ENCODE measurements around the gene DEGS2.
A peak's percentile ranks its signal among the peaks of the same experiment; 100 is the strongest.
"Not testable (repeated sequence)": the region's sequence is repeated elsewhere in the genome, so short reads cannot be mapped to it uniquely, and the experiment has no call there.

DEGS2 gene

DNA sequence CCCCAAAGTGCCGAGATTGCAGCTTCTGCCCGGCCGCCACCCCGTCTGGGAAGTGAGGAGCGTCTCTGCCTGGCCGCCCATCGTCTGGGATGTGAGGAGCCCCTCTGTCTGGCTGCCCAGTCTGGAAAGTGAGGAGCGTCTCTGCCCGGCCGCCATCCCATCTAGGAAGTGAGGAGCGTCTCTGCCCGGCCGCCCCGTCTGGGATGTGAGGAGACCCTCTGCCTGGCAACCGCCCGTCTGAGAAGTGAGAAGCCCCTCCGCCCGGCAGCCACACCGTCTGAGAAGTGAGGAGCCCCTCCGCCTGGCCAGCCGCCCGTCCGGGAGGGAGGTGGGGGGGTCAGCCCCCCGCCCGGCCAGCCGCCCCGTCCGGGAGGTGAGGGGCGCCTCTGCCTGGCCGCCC, 21.2 kb upstream of the DEGS2 start:
- DNase-seq, result not testable (repeated sequence)

DNA sequence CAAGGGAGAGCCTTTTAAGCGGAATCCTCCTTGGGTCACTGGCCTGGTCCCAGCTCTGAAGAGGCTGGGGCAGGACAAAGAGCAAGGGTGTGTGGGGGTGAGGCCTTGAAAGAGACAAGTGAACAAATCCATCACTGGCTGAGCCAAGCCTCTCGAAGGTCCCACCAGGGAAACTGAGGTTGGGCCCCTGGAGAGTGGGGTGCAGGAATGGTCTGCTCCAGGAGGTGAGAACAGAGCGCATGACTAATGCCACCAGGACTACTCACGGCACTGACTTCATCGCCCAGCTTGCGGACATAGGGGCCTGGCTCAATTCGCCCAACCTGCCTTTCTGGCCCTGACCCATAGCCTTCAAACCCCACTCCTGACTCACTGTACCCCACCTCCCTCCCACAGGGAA, 19.2 kb upstream of the DEGS2 start:
- DNase-seq, result no peak

DNA sequence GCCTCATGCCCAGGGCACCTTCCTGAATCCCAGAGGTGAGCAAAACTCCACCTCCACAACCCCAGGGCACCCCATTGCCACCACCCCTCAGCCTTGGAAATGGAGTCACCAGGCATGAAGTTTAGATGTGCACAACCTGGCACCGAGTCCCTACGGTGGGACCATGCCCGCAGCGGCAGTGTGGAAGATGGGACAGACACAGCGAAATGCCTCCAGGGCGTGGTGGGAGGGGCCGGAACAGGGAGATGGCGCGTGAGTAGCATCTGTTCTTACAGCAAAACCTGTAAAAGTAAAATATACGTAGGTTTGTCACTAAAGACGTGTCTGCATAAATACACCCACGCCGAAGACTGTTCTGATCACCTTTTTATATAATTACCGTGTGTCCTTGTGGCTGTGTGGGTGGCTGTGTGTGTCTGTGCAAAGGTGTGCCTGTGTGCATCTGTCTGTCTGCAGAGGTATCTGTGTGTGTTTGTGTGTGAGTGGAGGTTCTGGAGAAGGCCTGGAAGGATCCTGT, 17.4 kb upstream of the DEGS2 start:
- DNase-seq, result no peak

DNA sequence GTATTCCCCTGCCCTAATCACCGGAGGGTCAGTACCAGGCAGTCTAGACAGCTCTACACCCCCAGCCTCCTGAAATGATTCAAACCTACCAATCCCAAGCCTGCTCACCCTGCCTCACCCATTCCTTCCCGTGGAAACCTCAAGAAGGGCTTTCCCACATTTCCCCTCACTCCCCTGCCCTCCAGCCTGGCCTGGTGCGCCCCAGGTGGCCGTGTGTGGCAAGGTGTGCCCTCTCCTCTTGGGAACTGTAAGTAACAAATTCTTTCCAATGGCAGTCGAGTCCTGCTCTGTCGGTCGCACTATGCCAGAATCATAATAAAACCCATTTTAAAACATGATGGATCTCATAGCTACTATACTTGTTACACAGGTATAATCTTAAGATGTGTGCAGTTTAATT, 13.9 kb upstream of the DEGS2 start:
- no peak for DNase-seq

DNA sequence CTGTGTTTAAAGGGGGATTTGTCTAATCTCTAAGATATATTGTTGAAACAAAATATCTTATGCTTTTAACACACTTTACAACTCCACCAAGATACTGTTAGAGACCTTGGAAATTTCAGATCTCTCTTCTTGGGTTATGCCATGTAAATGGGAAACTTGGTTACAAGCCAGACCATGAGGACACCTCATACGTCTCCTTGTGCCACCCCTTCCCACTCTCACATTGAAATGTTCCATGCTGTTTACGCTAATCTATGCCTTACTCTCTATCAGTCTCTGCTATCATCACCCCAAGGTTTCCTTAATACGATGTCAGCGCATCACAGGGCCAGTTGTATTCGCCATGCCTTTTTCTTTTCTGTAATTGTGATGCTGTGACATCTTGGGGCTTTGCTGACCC, 13.4 kb upstream of the DEGS2 start:
- no peak for DNase-seq

DNA sequence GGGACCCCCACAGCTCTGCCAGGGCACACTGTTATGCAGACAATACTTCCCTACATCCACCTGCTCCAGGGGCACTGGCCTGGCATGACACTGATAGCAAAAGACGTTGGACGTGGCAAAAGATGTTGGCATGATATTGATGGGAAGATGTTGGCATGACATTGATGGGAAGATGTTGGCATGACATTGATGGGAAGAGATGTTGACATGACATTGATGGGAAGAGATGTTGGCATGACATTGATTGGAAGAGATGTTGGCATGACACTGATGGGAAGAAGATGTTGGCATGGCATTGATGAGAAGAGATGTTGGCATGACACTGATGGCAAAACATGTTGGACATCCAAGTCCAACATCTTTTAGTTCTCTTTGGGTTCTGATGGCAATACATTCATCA, 11.4 kb upstream of the DEGS2 start:
- DNase-seq, result no peak

DNA sequence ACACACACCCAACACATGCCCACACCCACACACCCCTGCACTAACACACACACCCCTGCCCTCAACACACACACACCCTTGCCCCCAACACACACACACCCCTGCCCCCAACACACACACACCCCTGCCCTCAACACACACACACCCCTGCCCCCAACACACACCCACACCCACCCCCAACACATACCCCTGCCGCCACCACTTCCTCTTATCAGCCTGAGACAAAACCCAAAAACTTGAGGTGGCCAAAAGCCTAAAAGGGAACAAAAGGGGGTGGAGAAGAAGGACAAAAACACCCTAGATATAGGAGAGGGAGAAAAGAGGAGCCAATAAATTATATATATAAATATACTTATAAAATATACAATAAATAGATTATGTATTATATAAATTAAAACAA, 9.1 kb upstream of the DEGS2 start:
- no peak for DNase-seq

DNA sequence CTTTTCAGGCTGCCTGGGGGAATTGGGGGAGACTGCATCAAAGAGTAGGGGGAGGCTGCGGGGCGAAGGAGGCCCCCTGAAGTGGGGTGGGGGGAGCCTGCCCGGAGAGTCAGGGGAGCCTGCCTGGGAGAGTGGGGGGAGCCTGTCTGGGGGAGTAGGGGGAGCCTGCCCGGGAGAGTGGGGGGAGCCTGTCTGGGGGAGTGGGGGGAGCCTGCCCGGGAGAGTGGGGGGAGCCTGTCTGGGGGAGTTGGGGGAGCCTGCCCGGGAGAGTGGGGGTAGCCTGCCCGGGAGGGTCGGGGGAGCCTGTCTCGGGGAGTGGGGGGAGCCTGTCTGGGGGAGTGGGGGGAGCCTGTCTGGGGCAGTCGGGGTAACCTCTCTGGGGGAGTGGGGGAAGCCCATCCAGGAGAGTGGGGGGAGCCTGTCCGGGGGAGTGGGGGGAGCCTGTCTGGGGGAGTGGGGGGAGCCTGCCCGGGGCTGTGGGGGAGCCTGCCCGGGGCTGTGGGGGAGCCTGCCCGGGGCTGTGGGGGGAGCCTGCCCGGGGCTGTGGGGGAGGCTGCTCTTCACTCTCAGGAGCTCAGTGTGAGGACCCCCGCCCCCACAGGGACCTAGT, 6.5 kb upstream of the DEGS2 start:
- no peak for DNase-seq

DNA sequence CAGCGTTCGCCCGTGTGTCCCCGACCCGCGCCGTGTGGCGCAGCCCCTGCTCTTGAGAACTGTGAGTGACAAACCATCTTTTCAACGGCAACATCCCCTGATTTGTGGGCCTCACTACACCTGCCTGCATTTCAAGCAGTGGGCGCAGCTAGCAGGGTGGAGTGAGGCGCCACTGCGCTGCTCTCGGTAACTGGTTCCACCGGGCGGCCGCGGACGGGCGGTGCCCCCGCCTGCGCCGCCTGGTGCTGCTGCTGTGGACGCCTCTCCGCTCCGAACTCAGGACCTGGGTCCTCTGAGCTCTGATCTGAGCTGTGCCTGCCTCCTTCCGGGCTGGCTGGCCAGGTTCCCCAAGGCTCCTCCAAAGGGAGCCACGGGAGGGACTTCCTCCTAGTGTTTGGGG, 5.9 kb upstream of the DEGS2 start:
- no peak for DNase-seq

DNA sequence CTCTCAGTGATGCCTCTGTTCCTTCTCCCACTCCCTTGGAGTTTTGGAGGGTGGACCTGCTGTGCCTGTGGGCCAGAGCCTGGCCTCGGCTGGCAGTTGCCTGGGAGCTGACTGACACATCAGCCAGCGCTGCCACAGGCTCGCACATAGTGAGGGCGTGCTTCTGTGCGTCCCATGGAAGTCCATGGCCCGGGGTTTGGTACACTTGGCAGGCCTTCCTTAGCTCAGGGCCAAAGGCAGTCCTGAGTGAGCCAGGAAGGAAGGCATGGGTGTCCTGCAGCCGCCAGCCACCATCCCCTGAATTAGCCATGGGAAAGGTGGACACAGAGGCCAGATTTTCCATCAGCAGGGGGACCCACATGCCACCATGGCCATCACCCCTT, 1.1 kb upstream of the DEGS2 start:
- no peak for DNase-seq

DNA sequence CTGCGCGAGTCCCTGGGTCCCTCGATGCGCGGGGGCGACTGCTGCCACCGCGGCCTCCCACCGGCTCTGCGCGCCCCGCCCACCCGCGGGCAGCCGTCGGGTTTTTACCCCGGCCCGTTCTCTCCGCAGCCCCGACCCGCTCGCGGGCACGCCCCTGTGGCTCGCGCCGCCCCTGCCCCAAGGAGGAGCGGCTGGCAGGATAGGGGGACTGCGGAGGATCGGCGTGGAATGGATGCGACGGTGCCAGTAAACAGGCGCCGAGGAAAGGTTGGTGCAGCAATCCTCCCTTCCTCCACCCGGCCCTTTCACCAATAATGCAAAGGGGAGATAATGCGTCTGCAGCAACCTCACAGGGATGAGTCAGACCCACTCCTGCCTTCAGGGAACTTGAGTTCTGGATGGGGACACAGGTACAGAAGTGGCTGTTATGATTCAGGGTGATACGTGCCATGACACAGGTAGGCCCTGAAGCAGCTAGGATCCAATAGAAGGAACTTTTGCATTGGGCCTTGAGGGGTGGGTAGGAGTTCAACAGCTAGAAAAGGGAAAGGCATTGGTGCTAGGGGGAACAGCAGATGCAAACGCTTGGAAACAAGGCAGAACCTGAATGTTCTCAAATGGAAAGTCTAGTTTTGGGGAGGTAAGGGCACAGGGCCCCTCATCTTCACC, 554 bp upstream of the DEGS2 start:
- no peak for DNase-seq

DNA sequence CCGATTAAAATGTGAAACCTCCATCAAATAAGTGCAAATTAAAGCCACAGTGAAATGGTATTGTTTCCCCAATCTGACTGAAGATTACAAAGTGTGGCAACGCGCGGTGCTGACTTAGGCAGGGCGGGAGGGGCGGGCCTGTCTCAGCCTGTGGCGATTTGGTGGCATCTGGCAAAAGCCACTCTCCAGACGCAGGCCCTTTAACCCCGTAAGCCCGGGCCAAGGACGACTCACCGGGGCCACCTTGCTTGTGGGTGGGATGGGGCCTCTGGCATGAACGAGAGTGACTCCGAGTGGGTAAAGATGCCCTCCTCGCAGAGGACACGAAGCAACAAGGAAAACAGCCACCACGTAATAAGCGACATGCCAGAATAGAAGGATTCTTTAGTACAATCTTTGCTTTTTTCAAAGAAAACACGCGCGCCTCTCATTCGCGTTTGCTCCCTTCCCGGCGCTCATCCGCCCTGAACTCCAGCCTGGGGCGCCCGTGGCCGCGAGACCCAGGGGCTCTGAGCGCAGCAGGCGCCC, 815 bp downstream of the DEGS2 start:
- no peak for DNase-seq

DNA sequence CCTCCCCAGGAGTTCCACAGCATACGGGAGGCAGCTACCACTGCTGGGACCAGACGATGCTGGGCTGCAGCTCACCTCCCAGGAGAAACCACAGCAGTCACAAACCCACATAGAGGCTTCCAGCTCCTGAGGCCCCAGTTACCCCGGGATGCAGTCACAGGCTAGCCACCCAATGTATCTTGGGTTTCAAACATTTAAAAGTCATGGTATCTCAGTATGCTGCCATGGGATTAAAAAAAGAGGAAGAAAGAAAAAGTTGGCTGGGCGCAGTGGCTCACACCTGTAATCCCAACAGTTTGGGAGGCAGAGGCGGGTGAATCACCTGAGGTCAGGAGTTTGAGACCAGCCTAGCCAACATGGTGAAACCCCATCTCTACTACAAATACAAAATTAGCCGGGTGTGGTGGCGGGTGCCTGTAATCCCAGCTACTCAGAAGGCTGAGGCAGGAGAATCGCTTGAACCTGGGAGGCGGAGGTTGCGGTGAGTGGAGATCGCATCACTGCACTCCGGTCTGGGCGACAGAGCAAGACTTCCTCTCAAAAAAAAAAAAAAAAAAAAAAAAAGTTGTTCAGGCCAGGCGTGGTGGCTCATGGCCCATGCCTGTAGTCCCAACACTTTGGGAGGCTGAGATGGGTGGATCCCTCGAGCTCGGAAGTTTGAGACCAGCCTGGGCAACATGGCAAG, 1.8 kb downstream of the DEGS2 start:
- not testable (repeated sequence) for DNase-seq

DNA sequence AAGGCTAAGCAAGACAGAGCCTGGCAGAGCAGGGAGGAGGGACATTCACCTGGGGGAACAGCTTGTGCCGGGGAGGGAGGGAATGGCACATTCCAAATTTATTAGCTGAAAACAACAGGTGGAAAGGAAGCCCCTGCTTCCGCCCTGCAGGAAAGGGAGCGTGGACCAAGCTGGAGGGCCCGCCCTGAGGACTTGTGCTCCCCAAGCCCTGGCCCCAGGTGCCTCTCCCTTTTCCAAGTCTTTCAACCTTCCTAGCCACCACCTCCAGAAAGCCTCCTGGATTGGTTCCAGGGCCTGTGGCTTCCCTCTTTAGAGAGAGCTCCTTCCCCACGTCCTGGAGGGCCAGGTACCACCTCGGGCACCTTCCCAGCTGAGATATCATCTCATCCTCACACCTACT, 2.7 kb downstream of the DEGS2 start:
- no peak for DNase-seq

DNA sequence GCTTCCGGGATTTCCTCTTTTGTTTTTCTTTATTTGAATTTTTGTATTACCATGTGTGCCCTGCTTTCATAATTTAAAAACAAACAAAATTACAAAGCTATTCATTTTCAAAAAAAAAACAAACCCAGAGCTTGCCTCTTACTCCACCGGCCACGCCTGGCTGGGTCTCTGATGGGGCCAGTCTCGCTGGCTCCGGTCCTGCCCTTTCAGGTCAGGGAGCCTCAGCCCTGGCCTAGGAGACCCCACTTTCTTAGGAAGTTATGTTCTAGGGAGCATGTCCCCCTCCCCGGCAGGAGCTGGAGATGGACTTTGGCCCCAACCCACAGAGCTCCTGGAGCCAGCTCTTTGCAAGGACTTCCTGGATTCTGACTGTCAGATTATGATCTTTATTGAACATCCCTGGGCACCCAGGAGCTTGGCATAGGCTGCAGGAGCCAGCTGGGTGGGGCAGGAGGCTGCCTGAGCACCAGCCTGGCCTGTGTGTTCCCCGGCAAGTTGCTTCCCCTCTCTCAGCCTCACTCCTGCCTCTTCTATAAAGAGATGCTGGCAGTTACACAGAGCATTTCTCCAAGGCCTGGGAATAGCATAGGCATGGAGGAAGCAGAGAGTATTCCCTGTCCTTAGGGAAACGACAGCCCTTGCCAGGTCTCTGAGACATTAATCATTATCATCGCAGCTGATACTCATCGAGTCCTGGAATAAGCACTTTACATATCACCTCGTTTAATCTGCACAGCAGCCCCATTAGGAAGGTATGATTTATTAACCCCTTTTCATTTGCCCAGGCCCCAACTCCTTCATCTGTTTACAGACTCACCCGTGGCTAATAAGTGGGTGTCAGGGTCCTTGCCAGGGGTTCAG, 3.5 kb downstream of the DEGS2 start:
- DNase-seq, result no peak

DNA sequence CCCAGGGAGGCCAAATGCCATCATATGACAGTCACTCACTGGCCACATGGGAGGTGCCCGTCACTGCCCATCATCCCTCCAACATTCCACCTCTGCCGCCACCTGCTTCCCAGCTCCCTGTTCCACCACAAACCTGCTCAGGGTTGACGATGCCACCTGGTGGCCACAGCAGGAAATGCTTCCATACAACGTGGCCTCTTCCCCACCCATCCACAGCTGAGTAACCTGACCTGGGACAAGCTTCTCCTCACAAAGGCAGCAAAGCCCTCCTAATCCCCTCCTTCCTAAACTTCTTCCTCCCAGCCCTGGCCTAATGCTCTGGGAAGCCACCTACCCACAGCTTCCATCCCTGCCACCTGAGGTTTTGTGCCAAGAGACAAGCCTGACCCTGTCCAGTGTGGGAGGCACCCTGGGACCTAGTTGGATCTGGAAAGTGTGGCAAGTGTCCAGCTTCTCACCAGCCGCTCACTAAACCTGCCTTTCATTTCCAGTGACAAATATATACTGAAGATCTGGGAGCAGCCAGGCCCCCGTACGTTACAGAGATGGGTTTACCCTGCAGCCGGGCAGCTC, 4.3 kb downstream of the DEGS2 start:
- DNase-seq, result no peak

DNA sequence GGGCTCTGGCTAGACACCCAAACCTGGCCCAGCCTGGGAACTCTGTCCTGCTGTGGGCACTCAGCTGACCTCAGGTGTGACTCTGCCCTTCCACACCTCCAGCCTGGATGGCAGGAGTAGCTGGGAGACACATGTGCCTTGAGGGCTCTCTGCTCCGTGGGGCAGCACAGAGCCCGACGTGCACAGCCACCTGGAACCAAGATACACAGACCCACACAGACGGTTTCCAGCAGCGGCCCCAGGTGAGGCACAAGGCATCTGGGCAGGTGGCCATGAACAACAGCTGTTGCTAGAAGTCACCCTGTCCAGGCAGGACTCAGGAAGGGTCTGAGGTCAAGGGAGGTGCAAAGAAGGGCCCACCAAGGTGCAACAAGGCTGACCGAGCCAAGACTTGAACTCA, 5.9 kb downstream of the DEGS2 start:
- no peak for DNase-seq

DNA sequence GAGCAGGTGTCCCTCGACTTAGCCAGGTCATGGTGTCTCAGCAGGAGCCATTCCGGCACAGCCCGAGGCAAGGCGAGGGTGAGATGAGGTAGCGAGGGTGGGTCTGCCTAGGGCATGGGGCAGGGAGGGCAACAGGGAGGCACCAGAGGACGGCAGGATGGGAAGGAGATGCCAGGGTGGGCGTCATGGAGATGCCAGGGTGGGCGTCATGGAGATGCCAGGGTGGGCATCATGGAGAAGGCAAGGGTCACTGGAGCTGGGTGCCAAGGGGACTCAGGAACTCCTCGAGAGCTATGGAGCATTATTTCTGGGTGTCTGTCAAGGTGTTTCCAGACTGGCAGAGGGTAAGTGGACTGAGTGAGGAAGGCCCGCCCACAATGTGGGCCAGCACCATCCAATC, 7.4 kb downstream of the DEGS2 start:
- DNase-seq, result no peak

DNA sequence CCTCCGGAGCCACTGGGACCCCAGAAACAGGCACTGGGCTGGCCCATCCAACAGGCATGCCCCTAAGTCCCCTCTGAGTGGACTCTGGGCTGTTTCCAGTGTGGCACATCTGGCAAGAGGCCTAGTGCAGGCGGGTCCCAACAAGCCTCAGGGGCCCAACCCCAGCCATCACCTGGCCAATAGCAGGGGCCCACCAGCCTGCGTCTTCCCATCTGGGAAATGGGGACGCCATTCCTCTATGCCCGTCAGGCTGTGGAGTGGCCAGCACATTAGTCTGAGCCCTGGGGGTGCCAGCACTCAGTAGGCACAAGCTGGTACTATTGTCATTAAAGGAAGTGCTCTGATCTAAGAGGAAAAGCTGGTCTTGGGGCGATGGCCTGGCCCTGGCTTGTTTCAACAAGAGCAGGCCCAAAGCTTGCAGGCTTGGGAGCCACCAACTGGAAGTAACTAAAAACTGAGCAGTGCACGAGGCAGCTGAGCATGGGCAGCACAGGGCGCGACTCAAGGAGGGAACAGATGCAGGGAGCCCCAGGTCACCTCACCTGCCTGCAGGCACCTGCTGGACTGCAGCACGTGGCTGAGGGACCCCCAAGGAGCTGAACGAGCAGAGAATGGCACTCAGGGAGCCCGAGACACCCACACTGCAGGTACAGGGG, 8.4 kb downstream of the DEGS2 start:
- peak in 1 of 51 donors; percentile 30 for DNase-seq

DNA sequence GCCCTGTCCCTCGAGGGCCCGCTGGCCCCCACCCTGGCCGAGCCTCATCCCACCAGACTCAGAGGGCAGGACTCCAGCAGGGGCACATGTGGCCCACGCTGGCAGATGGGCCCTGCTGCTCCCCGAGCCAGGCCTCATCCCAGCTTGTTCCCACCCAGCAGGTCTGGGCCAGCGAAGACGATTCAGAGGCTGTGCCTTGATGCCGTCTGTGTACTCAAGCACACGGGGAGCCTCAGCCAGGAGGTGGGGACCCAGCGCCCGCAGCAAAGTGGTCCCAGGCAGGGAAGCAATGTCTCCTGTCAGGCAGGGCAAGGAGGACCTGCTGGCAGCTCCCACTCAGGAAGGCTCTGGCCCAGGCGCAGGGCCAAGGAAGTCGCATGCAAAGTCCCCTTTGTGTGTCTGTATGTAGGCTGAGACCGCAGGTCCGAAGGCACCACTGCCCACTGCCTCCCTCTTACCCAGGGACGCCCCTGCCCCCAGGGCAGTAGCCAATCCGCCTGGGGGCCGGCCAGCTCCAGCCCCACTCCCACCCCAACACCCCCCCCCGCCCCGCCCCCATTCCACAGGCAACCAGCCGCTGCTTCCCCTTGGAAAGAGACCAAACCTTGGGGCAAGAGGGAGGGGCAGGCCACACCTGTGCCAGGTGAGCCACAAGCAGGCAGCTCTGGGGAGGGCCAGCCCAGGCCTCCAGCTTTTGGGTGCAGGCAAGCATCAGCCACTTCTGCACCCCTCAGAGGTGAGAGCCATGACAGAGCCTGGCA, 9.4 kb downstream of the DEGS2 start:
- DNase-seq, result no peak
